ENCODE results near the gene GAL3ST1. TPM values are rescaled to one million over a fixed set of nuclear protein-coding genes. Genes with fewer than 3 reads are reported as not detected.

Gene GAL3ST1
- total RNA-seq, 1 donor from 2014 or later, result 2.6 TPM

- H3K27me3 ChIP-seq (ENCODE audit: control insufficient read depth in 3 of 3, insufficient read depth in 3 of 3, low read length in 3 of 3), result no peaks in the 10 kb centered on the region
- no peak overlapping the region for H3K4me3 ChIP-seq (ENCODE audit: low read length in 3 of 3)
- H3K36me3 ChIP-seq (ENCODE audit: control insufficient read depth in 3 of 3, insufficient read depth in 3 of 3, low read length in 3 of 3), result peaks cover 94 to 97% (median 94%) of the 10 kb centered on the region in 3 donors
- no peaks in the 10 kb centered on the region for H3K9me3 ChIP-seq (ENCODE audit: control insufficient read depth in 3 of 3, low read length in 3 of 3)
- H3K4me1 ChIP-seq (ENCODE audit: control insufficient read depth in 3 of 3, insufficient read depth in 3 of 3, low read length in 3 of 3), result no peaks in the 10 kb centered on the region
- no peak overlapping the region for H3K9ac ChIP-seq (ENCODE audit: low read depth in 1 of 3, low read length in 3 of 3)
- no peak overlapping the region for H3K27ac ChIP-seq (ENCODE audit: low read depth, low read length)
These were observed 7.6 kb upstream of the GAL3ST1 start for GRCh38 chr22:30582051-30582450.

GRCh38 chr22:30580896-30581295, 6.4 kb upstream of the GAL3ST1 start:
- Histone ChIP-seq H3K36me3 (ENCODE audit: control insufficient read depth in 3 of 3, insufficient read depth in 3 of 3, low read length in 3 of 3) (peaks cover 94 to 97% (median 94%) of the 10 kb centered on the region in 3 donors), H3K9me3 (ENCODE audit: control insufficient read depth in 3 of 3, low read length in 3 of 3) (no peaks in the 10 kb centered on the region), H3K4me3 (ENCODE audit: low read length in 3 of 3) (no peak overlapping the region), H3K27me3 (ENCODE audit: control insufficient read depth in 3 of 3, insufficient read depth in 3 of 3, low read length in 3 of 3) (no peaks in the 10 kb centered on the region), H3K4me1 (ENCODE audit: control insufficient read depth in 3 of 3, insufficient read depth in 3 of 3, low read length in 3 of 3) (peaks cover 0 to 1% (median 0%) of the 10 kb centered on the region in 3 donors), H3K27ac (ENCODE audit: low read depth, low read length) (no peak overlapping the region), H3K9ac (ENCODE audit: low read depth in 1 of 3, low read length in 3 of 3) (no peak overlapping the region)

- no peak overlapping the region for H3K4me3 ChIP-seq (ENCODE audit: low read length in 3 of 3)
- no peak overlapping the region for H3K9ac ChIP-seq (ENCODE audit: low read depth in 1 of 3, low read length in 3 of 3)
- no peaks in the 10 kb centered on the region for H3K27me3 ChIP-seq (ENCODE audit: control insufficient read depth in 3 of 3, insufficient read depth in 3 of 3, low read length in 3 of 3)
- peaks cover 16 to 21% (median 17%) of the 10 kb centered on the region in 3 donors for H3K4me1 ChIP-seq (ENCODE audit: control insufficient read depth in 3 of 3, insufficient read depth in 3 of 3, low read length in 3 of 3)
- H3K36me3 ChIP-seq (ENCODE audit: control insufficient read depth in 3 of 3, insufficient read depth in 3 of 3, low read length in 3 of 3), result peaks cover 75 to 80% (median 77%) of the 10 kb centered on the region in 3 donors
- no peak overlapping the region for H3K27ac ChIP-seq (ENCODE audit: low read depth, low read length)
- no peaks in the 10 kb centered on the region for H3K9me3 ChIP-seq (ENCODE audit: control insufficient read depth in 3 of 3, low read length in 3 of 3)
These were observed 4.0 kb upstream of the GAL3ST1 start for GRCh38 chr22:30578481-30578880.

GRCh38 chr22:30575859-30576258, 1.4 kb upstream of the GAL3ST1 start:
- Histone ChIP-seq H3K4me1 (ENCODE audit: control insufficient read depth in 3 of 3, insufficient read depth in 3 of 3, low read length in 3 of 3) (peaks cover 19 to 25% (median 24%) of the 10 kb centered on the region in 3 donors), H3K36me3 (ENCODE audit: control insufficient read depth in 3 of 3, insufficient read depth in 3 of 3, low read length in 3 of 3) (peaks cover 49 to 54% (median 53%) of the 10 kb centered on the region in 3 donors), H3K9me3 (ENCODE audit: control insufficient read depth in 3 of 3, low read length in 3 of 3) (no peaks in the 10 kb centered on the region), H3K9ac (ENCODE audit: low read depth in 1 of 3, low read length in 3 of 3) (no peak overlapping the region), H3K27me3 (ENCODE audit: control insufficient read depth in 3 of 3, insufficient read depth in 3 of 3, low read length in 3 of 3) (no peaks in the 10 kb centered on the region), H3K27ac (ENCODE audit: low read depth, low read length) (no peak overlapping the region), H3K4me3 (ENCODE audit: low read length in 3 of 3) (no peak overlapping the region)

- no peak overlapping the region for H3K27ac ChIP-seq (ENCODE audit: low read depth, low read length)
- no peaks in the 10 kb centered on the region for H3K9me3 ChIP-seq (ENCODE audit: control insufficient read depth in 3 of 3, low read length in 3 of 3)
- H3K9ac ChIP-seq (ENCODE audit: low read depth in 1 of 3, low read length in 3 of 3), result peak overlapping the region in 1 of 3 donors; percentile 16
- H3K4me3 ChIP-seq (ENCODE audit: low read length in 3 of 3), result no peak overlapping the region
- no peaks in the 10 kb centered on the region for H3K27me3 ChIP-seq (ENCODE audit: control insufficient read depth in 3 of 3, insufficient read depth in 3 of 3, low read length in 3 of 3)
- peaks cover 19 to 25% (median 24%) of the 10 kb centered on the region in 3 donors for H3K4me1 ChIP-seq (ENCODE audit: control insufficient read depth in 3 of 3, insufficient read depth in 3 of 3, low read length in 3 of 3)
- peaks cover 41 to 47% (median 45%) of the 10 kb centered on the region in 3 donors for H3K36me3 ChIP-seq (ENCODE audit: control insufficient read depth in 3 of 3, insufficient read depth in 3 of 3, low read length in 3 of 3)
These were observed 669 bp upstream of the GAL3ST1 start for GRCh38 chr22:30574997-30575671.

- Histone ChIP-seq H3K27ac (ENCODE audit: low read depth, low read length) (no peak overlapping the region), H3K9me3 (ENCODE audit: control insufficient read depth in 3 of 3, low read length in 3 of 3) (no peaks in the 10 kb centered on the region), H3K27me3 (ENCODE audit: control insufficient read depth in 3 of 3, insufficient read depth in 3 of 3, low read length in 3 of 3) (no peaks in the 10 kb centered on the region), H3K4me1 (ENCODE audit: control insufficient read depth in 3 of 3, insufficient read depth in 3 of 3, low read length in 3 of 3) (peaks cover 19 to 25% (median 24%) of the 10 kb centered on the region in 3 donors), H3K9ac (ENCODE audit: low read depth in 1 of 3, low read length in 3 of 3) (peak overlapping the region in 1 of 3 donors; percentile 16), H3K36me3 (ENCODE audit: control insufficient read depth in 3 of 3, insufficient read depth in 3 of 3, low read length in 3 of 3) (peaks cover 26 to 32% (median 30%) of the 10 kb centered on the region in 3 donors), H3K4me3 (ENCODE audit: low read length in 3 of 3) (peak overlapping the region in 1 of 3 donors; percentile 29)
These were observed 821 bp downstream of the GAL3ST1 start for GRCh38 chr22:30573594-30574094.

- Histone ChIP-seq H3K9me3 (ENCODE audit: control insufficient read depth in 3 of 3, low read length in 3 of 3) (no peaks in the 10 kb centered on the region), H3K27ac (ENCODE audit: low read depth, low read length) (no peak overlapping the region), H3K27me3 (ENCODE audit: control insufficient read depth in 3 of 3, insufficient read depth in 3 of 3, low read length in 3 of 3) (no peaks in the 10 kb centered on the region), H3K36me3 (ENCODE audit: control insufficient read depth in 3 of 3, insufficient read depth in 3 of 3, low read length in 3 of 3) (peaks cover 21 to 27% (median 26%) of the 10 kb centered on the region in 3 donors), H3K4me3 (ENCODE audit: low read length in 3 of 3) (peak overlapping the region in 1 of 3 donors; percentile 29), H3K9ac (ENCODE audit: low read depth in 1 of 3, low read length in 3 of 3) (peak overlapping the region in 2 of 3 donors; percentile 40 to 51), H3K4me1 (ENCODE audit: control insufficient read depth in 3 of 3, insufficient read depth in 3 of 3, low read length in 3 of 3) (peaks cover 19 to 25% (median 24%) of the 10 kb centered on the region in 3 donors)
These were observed 1.4 kb downstream of the GAL3ST1 start for GRCh38 chr22:30572840-30573593.

- no peak overlapping the region for H3K9ac ChIP-seq (ENCODE audit: low read depth in 1 of 3, low read length in 3 of 3)
- H3K4me3 ChIP-seq (ENCODE audit: low read length in 3 of 3), result no peak overlapping the region
- peaks cover 17 to 20% (median 19%) of the 10 kb centered on the region in 3 donors for H3K36me3 ChIP-seq (ENCODE audit: control insufficient read depth in 3 of 3, insufficient read depth in 3 of 3, low read length in 3 of 3)
- H3K4me1 ChIP-seq (ENCODE audit: control insufficient read depth in 3 of 3, insufficient read depth in 3 of 3, low read length in 3 of 3), result peaks cover 19 to 25% (median 24%) of the 10 kb centered on the region in 3 donors
- no peaks in the 10 kb centered on the region for H3K27me3 ChIP-seq (ENCODE audit: control insufficient read depth in 3 of 3, insufficient read depth in 3 of 3, low read length in 3 of 3)
- H3K27ac ChIP-seq (ENCODE audit: low read depth, low read length), result no peak overlapping the region
- no peaks in the 10 kb centered on the region for H3K9me3 ChIP-seq (ENCODE audit: control insufficient read depth in 3 of 3, low read length in 3 of 3)
These were observed 2.3 kb downstream of the GAL3ST1 start for GRCh38 chr22:30572210-30572609.

- H3K36me3 ChIP-seq (ENCODE audit: control insufficient read depth in 3 of 3, insufficient read depth in 3 of 3, low read length in 3 of 3), result no peaks in the 10 kb centered on the region
- no peak overlapping the region for H3K9ac ChIP-seq (ENCODE audit: low read depth in 1 of 3, low read length in 3 of 3)
- H3K27me3 ChIP-seq (ENCODE audit: control insufficient read depth in 3 of 3, insufficient read depth in 3 of 3, low read length in 3 of 3), result no peaks in the 10 kb centered on the region
- H3K4me1 ChIP-seq (ENCODE audit: control insufficient read depth in 3 of 3, insufficient read depth in 3 of 3, low read length in 3 of 3), result peaks cover 10 to 14% (median 12%) of the 10 kb centered on the region in 3 donors
- H3K9me3 ChIP-seq (ENCODE audit: control insufficient read depth in 3 of 3, low read length in 3 of 3), result no peaks in the 10 kb centered on the region
- no peak overlapping the region for H3K4me3 ChIP-seq (ENCODE audit: low read length in 3 of 3)
- no peak overlapping the region for H3K27ac ChIP-seq (ENCODE audit: low read depth, low read length)
These were observed 4.7 kb downstream of the GAL3ST1 start for GRCh38 chr22:30569674-30570202.

All from skeletal muscle tissue (tissue), 4 donors.